Activated CD4-positive, CD25-positive, alpha-beta regulatory T cell (primary cell): Measurements from ENCODE around the gene DNASE1L1.

ENCODE experiments used
- DNase-seq, 4 experiments: peaks; one replicate each; lab custom pipeline; 2025; lab: John Stamatoyannopoulos, UW

Gene DNASE1L1, protein sequence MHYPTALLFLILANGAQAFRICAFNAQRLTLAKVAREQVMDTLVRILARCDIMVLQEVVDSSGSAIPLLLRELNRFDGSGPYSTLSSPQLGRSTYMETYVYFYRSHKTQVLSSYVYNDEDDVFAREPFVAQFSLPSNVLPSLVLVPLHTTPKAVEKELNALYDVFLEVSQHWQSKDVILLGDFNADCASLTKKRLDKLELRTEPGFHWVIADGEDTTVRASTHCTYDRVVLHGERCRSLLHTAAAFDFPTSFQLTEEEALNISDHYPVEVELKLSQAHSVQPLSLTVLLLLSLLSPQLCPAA

DNA sequence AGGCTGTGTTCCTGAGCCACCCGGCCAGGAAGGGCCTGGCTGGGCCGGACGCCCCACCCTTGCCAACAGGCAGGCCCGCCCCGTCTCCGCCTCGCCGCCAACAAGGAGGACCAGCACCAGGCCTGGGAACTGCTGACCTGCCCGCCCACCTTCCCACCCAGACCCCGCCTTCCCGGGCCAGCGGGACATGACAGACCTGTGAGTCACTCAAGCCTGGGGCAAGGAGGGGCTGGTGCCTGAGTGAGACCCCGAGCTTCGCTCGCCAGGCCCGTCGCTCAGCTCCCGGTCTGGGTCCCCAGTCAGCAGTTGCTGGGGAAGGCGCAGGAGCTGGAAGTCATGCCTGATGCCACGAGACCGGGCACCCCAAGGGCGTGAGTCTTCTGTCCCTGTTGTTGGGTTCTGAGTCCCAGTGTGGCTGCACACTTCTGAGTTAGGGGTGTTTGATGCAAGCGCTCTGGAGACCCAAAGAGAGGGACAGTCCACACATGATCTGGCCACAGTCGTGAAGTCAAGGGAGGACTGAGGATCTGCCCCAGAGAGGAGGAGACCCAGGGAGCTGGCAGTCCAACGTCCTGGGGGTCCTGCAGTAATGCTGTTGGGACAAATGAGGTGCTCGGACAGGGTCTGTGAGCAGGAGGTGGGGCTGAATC lies at the start of gene DNASE1L1:
Gene DNASE1L1 (minus strand): TSS at position 33 of the 650 bp plus-strand sequence. CDS start 3,686 bp downstream, outside the sequence.
- DNase-seq, result no peak

DNA sequence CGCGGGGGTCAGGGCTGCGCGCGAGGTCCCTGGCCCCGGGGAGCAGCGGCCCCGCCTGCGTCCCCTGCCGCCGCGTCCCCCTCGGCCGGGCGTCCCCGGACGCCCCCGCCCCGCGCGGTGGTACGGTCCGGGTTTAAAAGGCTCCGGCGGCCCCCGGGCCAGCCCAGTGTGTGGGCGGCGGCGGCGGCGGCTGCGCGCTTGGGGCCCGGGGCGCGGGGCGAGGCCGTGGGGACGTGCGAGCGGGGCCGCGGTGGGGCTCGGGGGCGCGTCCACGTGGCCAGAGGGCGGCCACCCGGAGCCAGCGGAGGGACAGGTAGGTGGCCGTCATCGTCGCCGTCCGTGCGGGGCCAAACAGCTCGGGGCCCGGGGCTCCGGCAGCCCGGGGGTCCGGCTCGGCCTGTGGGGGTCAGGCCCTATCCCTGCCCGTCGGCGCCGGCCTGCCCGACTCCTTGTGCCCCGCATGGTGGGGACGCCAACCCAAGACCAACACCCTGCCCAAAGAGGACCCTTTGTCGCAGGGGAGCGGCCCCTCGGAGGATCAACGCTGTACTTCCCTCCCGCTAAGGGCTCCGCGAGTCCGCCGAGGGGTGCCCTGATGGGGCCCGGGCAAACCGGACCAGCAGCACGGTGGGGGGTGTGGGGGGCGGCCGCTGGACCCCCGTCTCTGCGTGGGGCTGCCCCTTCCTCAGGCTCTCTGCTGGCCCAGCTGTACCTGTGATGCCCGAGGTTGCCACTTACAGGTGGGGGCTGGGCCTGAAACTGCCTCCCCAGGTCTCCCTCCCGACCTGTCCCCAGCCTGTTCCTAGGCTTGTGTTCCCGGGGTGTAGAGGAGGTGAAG lies 49.3 kb upstream of the DNASE1L1 start, which contains the start of gene PLXNA3:
Gene PLXNA3 (plus strand): TSS at position 166 of the 838 bp plus-strand sequence. CDS start 1,903 bp downstream, outside the sequence.
- DNase-seq, result peak; percentile 12 to 64 (median 48)

DNA sequence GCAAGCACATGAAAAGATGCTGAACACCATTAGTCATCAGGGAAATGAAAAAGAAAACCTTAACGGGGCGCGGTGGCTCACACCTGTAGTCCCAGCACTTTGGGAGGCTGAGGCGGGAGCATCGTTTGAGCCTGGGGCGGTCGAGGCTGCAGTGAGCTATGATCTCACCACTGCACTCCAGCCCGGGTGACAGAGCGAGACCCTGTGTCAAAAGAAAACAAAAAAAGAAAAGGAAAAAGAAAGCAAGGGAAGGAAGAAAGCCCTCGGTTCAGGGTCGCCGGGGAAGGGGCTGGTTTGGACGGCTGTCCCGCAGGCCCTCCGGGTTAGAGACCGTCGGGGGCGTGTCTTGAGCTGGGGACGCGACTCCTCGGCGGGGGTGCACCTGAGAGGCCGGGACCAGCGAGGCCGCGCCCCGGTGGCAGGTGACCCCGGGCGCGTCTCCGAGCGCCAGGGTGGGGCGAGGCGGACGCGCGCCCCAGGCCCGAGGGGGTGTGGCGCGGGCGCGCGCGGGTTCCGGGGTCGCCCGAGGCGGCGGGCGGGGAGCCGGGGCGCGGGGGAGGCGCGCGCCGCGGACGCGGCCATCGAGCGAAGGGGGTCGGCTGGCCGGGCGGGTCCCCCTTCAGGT lies 48.5 kb upstream of the DNASE1L1 start:
- DNase-seq, result peak in 2 of 4 experiments; percentile 49 to 64

GRCh38 chrX:154452823-154453222 lies 43.8 kb upstream of the DNASE1L1 start:
- DNase-seq, result no peak

- DNase-seq, result no peak
These were observed 41.3 kb upstream of the DNASE1L1 start for GRCh38 chrX:154450312-154450711.

DNA sequence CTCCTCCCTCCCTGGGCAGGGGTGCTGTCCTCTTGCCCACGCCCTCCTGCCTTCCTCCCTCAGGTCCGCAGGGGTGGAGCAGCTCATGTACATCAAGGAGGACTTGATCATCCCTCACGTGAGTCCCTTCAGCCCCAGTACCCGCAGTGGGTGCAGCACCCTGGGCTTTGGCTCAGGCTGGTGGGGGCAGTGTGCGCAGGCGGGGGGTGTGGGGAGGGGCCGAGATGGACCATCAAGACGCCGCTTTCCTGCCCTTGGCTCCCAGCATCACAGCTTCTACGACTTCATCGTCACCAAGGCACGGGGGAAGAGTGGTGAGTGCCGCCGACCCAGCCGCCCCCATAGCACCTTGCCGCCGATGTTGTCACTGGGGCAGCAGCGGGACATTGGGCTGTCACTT lies 40.6 kb upstream of the DNASE1L1 start:
- DNase-seq, result no peak

DNA sequence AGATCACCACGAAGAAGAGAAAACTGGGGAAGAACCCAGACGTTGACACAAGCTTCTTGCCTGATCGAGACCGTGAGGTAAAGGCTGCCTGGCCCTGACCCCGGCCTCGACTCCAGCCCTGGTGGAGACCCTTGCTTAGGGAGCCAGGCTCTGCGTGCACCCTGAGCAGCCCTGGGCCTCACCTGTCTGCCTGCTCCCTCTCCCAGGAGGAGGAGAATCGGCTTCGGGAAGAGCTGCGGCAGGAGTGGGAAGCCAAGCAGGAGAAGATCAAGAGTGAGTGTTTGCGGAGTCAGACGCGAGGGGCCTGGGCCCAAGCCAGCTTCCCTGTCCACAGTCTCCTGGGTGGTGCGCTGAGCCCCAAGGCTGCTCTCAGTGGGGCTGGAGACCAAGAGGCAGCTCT lies 39.4 kb upstream of the DNASE1L1 start:
- DNase-seq, result no peak

GRCh38 chrX:154446430-154446829 lies 37.4 kb upstream of the DNASE1L1 start:
- DNase-seq, result no peak

- DNase-seq, result no peak
These were observed 36.7 kb upstream of the DNASE1L1 start for GRCh38 chrX:154445776-154446175.

DNA sequence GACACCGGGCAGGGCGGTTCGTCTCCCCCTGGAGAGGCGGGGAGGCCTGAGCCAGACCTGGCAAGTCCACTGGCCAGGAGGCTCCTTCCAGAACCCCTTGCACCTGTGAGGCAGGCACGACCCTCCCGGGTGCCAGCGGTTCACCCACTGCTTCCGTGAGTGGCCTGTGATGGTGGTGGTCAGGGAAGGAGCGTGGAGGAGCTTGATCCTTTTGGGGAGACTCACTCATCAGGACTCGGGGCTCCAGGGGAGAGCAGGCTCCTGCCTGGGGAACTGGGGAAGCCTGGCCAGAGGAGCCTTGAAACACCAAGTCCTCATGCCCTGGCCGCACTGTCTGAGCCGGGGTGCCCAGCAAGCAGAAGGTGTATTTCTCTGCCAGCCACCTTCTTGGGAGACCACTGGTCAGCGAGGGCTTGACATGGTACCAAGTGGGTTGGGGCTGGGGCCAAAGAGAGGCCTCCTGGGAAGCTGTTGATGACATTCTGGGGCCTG lies 35.7 kb upstream of the DNASE1L1 start:
- no peak for DNase-seq

DNA sequence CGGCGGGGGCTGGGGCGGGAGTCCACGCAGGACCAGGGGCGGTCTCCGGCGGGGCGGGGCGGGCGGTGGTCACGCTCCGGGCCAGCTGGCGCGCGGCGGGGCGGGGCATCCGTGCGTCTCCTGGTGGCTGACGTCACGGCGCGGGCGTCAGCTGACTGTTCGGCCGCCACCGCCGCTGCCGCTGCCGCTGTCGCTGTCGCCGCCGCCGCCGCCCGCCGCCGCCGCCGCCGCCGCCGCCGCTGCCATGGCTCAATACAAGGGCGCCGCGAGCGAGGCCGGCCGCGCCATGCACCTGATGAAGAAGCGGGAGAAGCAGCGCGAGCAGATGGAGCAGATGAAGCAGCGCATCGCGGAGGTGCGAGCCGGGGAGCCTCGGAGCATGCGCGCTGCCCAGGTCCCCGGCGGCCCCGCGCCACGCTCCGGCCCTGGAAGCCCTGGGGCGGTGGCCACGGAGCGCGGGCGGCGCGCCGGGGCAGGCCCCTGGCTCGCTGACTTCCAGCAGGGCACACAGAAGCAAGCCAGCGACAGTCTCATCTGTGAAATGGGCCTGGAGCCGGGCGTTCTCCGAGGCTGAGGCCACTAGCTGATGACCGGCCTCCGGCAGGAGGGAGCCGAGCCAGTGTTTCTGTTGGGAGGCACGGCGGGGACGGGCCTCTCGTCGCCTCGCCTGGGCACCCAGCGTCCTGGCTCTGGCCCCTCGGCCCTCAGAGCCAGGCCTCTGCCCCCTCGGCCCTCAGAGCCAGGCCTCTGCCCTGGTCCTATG lies 35.1 kb upstream of the DNASE1L1 start, which contains the start of gene FAM50A:
Gene FAM50A (plus strand): TSS at position 150 of the 763 bp plus-strand sequence. CDS start 95 bp downstream, at position 245.
- DNase-seq, result peak; percentile 24 to 48 (median 43)

DNA sequence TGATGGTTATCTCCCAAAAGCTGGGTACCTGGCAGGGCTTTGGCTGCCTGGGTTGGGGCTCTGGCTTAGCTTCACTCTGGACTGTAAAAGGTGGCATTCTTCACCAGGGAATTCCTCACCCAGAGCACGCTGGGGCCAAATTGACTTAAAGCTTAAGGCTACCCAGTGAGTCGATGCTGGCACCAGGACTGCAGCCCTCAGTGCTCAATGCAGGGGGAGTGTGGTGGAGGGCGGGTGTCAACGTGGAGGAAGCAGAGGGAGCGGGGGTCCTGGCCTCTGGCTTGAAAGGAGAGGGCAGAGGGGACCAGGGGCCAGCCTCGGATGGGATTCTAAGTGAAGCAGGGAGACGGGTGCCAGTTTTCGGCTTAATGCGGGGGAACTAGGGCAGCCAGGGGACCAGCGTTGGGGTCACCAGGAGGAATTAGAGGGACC lies 34.4 kb upstream of the DNASE1L1 start:
- DNase-seq, result no peak

GRCh38 chrX:154441984-154442707 lies 33.1 kb upstream of the DNASE1L1 start:
- DNase-seq, result no peak

DNA sequence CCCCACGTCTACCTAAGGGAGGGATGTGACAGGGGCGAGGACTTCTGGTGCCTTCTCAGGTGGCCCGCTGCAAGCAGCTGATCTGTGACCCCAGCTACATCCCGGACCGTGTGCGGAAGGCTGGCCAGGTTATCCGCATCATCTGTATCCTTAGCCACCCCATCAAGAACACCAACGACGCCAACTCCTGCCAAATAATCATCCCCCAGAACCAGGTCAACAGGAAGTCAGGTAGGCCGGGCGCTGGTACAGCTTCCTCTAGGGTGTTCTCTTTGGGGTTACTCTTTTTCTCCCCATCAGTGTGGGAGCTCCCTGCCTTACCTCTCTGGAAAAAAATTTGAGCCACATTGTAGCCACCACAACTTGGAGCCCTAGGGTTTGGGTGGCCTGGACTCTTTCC lies 32.5 kb upstream of the DNASE1L1 start:
- no peak for DNase-seq

- DNase-seq, result no peak
These were observed 31.7 kb upstream of the DNASE1L1 start for GRCh38 chrX:154440623-154441357.

DNA sequence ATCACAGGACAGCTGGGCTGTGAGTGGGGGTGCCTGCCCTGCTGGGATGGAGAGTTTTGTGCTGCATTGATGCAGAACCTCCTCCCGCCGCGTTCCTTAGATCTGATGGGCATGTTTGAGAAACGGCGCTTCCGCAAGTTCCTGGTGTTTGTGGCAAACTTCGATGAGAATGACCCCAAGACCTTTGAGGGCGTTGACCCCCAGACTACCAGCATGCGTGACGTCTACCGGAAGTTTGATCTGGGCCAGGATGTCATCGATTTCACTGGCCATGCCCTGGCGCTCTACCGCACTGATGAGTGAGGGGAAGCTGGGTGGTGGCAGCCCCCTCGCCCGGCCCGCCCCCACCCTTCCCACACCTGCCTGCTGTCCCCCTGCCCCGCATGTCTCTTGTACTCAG lies 30.8 kb upstream of the DNASE1L1 start:
- DNase-seq, result no peak

DNA sequence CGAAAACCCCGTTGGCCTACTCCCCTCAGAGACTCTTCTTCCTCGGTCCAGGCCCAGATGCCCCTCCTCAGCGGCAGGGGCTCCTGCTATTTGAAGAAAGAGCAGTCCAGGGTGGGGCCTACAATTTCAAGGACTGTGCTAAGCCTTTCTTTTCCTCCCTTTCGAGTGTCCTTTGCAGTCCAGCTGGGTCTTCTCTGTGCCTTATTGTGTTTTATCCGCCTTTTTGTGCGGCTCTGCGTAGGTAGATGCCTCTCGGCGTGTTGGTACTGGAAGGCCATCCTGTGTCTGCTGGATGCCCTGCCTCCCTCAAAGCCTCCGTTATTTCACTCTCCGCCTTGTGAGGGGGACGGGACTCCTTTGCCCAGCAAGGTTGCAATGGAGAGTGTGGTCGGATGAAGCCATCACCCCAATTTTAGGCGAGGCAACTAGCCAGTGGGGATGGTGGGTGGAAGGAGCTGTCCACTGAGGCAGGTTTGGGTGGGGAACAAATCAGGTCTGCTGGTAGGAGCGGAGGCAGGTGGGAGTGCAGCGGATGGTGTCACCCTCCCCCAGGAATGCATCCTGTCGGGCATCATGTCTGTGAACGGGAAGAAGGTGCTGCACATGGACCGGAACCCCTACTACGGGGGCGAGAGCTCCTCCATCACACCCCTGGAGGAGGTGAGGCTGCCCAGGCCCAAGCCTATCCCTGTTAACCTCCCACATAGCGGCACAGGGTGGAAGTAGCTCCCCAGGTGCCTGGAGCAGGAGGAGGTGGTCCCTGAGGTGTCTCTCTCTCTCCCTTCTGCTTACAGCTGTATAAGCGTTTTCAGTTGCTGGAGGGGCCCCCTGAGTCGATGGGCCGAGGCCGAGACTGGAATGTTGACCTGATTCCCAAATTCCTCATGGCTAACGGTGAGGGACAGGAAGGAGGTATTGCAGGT lies 29.2 kb upstream of the DNASE1L1 start:
- DNase-seq, result no peak

DNA sequence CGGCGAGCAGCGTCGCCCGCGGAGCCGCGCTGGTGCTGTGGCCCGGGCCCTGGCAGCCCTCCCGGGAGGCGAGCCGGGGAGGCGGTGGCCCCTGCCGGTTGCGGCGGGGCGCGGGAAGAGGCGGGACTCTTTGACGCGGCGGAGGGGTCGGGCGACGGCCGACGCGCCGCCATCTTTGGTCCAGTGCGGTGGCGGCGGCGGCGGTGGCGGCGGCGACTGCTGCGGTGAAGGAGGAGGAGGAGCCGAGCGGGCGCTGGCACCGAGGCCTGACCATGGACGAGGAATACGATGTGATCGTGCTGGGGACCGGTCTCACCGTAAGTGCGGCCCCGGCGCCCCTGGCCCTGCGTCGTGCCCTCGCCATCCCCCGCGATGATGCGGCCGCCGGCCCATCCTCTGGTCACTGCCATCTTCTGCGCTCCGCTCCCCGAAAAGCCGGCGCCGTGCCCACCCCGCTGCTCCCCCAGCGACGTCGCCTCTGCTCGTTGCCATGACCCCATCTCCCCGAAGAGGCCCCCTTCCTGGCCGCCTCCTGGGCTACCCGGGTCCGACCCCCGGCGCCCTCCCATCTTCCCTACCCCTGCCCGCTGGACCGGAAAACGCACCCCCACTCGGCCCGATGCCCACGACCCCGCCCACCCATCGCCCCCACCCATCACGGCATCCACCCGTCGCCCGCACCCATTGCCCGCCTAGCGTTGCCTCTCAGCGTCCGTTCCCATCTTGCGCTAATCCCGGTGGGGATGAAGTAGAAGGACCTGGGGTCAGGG lies 28.1 kb upstream of the DNASE1L1 start, which contains the start of gene GDI1:
Gene GDI1 (plus strand): TSS at position 172 of the 770 bp plus-strand sequence. CDS start 101 bp downstream, at position 273.
- peak; percentile 18 to 43 (median 28) for DNase-seq
